ENCODE results near the gene POLR2C. TPM values are rescaled to one million over a fixed set of nuclear protein-coding genes. Genes with fewer than 3 reads are reported as not detected.

The POLR2C gene
- total and polyA plus RNA-seq, 10 of the 15 experiments (the other 5 are each of a cell fraction or from before 2014, with no cell fraction given) = 26.9 to 93.0 (median 57.8) TPM

DNA sequence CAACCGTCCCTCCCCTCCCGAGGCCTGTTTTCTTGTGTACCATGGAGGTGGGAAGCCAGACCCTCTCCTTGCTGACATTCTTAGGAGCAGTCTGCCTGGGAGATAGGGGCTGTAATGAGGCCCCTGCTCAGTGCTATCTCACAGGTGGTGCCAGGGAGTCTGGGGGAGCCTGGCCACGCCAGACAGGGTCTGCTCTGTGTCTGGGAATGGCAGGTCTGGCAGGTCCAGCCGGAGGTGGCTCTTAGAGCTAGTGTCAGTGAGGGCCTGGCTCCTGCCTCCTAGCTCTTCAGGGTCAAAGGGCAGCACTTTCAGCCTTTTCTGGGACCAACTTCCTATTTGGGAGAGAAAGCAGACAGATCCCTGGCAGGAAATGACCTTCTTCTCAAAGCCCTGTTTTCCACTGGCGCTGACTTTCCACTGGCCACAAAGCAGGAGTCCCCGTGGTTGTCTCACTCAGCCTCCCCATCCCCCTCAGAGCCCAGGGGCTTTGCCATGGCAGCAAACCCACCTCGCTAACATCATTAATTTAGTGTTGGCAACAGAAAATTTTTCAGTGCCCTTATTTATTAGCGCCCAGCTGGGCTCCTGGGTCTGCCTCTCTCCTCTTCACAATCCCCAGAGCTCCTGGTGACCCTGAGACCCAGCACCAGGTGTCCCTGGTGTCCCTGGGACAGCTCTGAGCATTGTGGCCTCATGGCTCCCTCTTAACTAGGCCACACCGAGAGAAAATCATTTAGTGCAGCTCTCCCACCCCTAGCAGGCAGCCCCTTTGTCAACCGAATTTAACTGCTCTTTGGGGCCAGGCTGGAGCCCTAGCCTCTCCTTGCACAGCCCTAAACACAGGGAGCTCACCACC, 47.8 kb downstream of the POLR2C start:
- peaks cover 0 to 3% of the 10 kb centered on the region in 2 experiments; a peak in 2 of 4 replicates for H3K36me3 ChIP-seq (ENCODE audit: control insufficient read depth in 2 of 2, insufficient read depth in 2 of 2, low read length in 1 of 2)
- no peaks in the 10 kb centered on the region; a peak in 2 of 4 replicates for H3K27me3 ChIP-seq (replicated peaks in 1 of 2; ENCODE audit: control insufficient read depth in 2 of 2, insufficient read depth in 2 of 2, low read length in 1 of 2)
- H3K9me3 ChIP-seq (replicated peaks; ENCODE audit: control insufficient read depth, insufficient read depth, low read length) = no peaks in the 10 kb centered on the region
- no peak overlapping the region for H2AFZ ChIP-seq (ENCODE audit: control insufficient read depth, low read depth, low read length)
- SMC1A ChIA-PET (ENCODE audit: uncharacterized antibody, unreplicated experiment) = interaction anchor here (0.7 to 1.5 kb wide), 2 partner anchors 9 to 13 kb away, joined by 3 read pairs; no protein-coding TSS in a partner anchor
- H4K20me1 ChIP-seq (ENCODE audit: control insufficient read depth, insufficient read depth) = no peaks in the 10 kb centered on the region
- no peak for TF ChIP-seq GABPA (IDR thresholded peaks at IDR 0.05; ENCODE audit: low read depth)
- TF ChIP-seq ZNF217 (IDR thresholded peaks at IDR 0.05) = no peak
- no peak for TF ChIP-seq TAF1 (IDR thresholded peaks at IDR 0.05; ENCODE audit: borderline replicate concordance, low read depth, low read length)
- TF ChIP-seq, protein P1, sequence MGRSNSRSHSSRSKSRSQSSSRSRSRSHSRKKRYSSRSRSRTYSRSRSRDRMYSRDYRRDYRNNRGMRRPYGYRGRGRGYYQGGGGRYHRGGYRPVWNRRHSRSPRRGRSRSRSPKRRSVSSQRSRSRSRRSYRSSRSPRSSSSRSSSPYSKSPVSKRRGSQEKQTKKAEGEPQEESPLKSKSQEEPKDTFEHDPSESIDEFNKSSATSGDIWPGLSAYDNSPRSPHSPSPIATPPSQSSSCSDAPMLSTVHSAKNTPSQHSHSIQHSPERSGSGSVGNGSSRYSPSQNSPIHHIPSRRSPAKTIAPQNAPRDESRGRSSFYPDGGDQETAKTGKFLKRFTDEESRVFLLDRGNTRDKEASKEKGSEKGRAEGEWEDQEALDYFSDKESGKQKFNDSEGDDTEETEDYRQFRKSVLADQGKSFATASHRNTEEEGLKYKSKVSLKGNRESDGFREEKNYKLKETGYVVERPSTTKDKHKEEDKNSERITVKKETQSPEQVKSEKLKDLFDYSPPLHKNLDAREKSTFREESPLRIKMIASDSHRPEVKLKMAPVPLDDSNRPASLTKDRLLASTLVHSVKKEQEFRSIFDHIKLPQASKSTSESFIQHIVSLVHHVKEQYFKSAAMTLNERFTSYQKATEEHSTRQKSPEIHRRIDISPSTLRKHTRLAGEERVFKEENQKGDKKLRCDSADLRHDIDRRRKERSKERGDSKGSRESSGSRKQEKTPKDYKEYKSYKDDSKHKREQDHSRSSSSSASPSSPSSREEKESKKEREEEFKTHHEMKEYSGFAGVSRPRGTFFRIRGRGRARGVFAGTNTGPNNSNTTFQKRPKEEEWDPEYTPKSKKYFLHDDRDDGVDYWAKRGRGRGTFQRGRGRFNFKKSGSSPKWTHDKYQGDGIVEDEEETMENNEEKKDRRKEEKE (IDR thresholded peaks at IDR 0.05) = no peak
- TF ChIP-seq USF2 (IDR thresholded peaks at IDR 0.05; ENCODE audit: borderline replicate concordance, low read depth, low read length) = no peak
- no peak for TF ChIP-seq SMC3 (IDR thresholded peaks at IDR 0.05; ENCODE audit: borderline replicate concordance, low read length)
- TF ChIP-seq, protein P2, sequence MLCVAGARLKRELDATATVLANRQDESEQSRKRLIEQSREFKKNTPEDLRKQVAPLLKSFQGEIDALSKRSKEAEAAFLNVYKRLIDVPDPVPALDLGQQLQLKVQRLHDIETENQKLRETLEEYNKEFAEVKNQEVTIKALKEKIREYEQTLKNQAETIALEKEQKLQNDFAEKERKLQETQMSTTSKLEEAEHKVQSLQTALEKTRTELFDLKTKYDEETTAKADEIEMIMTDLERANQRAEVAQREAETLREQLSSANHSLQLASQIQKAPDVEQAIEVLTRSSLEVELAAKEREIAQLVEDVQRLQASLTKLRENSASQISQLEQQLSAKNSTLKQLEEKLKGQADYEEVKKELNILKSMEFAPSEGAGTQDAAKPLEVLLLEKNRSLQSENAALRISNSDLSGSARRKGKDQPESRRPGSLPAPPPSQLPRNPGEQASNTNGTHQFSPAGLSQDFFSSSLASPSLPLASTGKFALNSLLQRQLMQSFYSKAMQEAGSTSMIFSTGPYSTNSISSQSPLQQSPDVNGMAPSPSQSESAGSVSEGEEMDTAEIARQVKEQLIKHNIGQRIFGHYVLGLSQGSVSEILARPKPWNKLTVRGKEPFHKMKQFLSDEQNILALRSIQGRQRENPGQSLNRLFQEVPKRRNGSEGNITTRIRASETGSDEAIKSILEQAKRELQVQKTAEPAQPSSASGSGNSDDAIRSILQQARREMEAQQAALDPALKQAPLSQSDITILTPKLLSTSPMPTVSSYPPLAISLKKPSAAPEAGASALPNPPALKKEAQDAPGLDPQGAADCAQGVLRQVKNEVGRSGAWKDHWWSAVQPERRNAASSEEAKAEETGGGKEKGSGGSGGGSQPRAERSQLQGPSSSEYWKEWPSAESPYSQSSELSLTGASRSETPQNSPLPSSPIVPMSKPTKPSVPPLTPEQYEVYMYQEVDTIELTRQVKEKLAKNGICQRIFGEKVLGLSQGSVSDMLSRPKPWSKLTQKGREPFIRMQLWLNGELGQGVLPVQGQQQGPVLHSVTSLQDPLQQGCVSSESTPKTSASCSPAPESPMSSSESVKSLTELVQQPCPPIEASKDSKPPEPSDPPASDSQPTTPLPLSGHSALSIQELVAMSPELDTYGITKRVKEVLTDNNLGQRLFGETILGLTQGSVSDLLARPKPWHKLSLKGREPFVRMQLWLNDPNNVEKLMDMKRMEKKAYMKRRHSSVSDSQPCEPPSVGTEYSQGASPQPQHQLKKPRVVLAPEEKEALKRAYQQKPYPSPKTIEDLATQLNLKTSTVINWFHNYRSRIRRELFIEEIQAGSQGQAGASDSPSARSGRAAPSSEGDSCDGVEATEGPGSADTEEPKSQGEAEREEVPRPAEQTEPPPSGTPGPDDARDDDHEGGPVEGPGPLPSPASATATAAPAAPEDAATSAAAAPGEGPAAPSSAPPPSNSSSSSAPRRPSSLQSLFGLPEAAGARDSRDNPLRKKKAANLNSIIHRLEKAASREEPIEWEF (IDR thresholded peaks at IDR 0.05; ENCODE audit: insufficient replicate concordance, low read depth, low read length) = no peak
- no peak for TF ChIP-seq ETV6 (conservative IDR thresholded peaks at IDR 0.05 in 1 of 2, IDR thresholded peaks at IDR 0.05 in 1 of 2; ENCODE audit: borderline replicate concordance in 1 of 2, low read depth in 1 of 2)
- TF ChIP-seq KLF5 (IDR thresholded peaks at IDR 0.05; ENCODE audit: partially characterized antibody) = no peak
- no peak for TF ChIP-seq BRCA1 (IDR thresholded peaks at IDR 0.05; ENCODE audit: low read depth, low read length)
- TF ChIP-seq YY1 (IDR thresholded peaks at IDR 0.05; ENCODE audit: low read depth, low read length) = no peak
- no peak for TF ChIP-seq ESRRA (IDR thresholded peaks at IDR 0.05; ENCODE audit: low read length)
- POLR2A ChIA-PET = no interaction called here
- H3K9ac ChIP-seq (ENCODE audit: control insufficient read depth, insufficient read depth, low read length) = no peak overlapping the region
- H3K4me1 ChIP-seq (ENCODE audit: control insufficient read depth, insufficient read depth, low read length) = no peaks in the 10 kb centered on the region
- no peak overlapping the region for H3K27ac ChIP-seq (ENCODE audit: control insufficient read depth, insufficient read depth)
- no TSS peak for BruUV-seq (replicated peaks)
- RAD21 ChIA-PET (ENCODE audit: unreplicated experiment) = no interaction called here
- 40% methylated on average over 10 of the region's 10 CpGs for WGBS (ENCODE audit: insufficient coverage, insufficient replicate concordance, low lambda C conversion rate, missing lambda C conversion rate)
- FAIRE-seq (no peak), ATAC-seq (no peak), DNase-seq (ENCODE audit: low read depth, low spot score) (no peak)
- no peak overlapping the region for H3K4me2 ChIP-seq (ENCODE audit: control insufficient read depth, insufficient read depth)
- H3K79me2 ChIP-seq (ENCODE audit: control insufficient read depth, insufficient read depth, low read length) = no peaks in the 10 kb centered on the region
- in situ Hi-C loops (cut with MboI) = no loop called here
- CTCF ChIA-PET = interaction anchor here (1.0 to 2.7 kb wide), 3 partner anchors 9 to 94 kb away, joined by 4 to 9 read pairs (median 5); partner anchors contain the start of gene DOK4
- intact Hi-C loops (cut with micrococcal nuclease; ENCODE audit: unreplicated experiment) = loop anchor here (2.0 kb wide), 1 partner anchor 87 kb away; no protein-coding TSS in a partner anchor
- no peak overlapping the region for H3K4me3 ChIP-seq
